Measurements from ENCODE around the gene GATC. TPM values are rescaled to one million over a fixed set of nuclear protein-coding genes. Genes with fewer than 3 reads are reported as not detected.

Gene GATC
- total RNA-seq, 2 donors from 2014 or later: 24.5 to 33.2 TPM

- no peaks in the 10 kb centered on the region for H3K36me3 ChIP-seq (ENCODE audit: control insufficient read depth, insufficient read depth, low read length)
- H3K27me3 ChIP-seq (ENCODE audit: control insufficient read depth, insufficient read depth, low read length, poor library complexity, severe bottlenecking): no peaks in the 10 kb centered on the region
- WGBS, 2 experiments (ENCODE audit: insufficient coverage in 1 of 2, insufficient read length in 1 of 2): 89 to 90% methylated on average over 7 of the region's 7 CpGs
- H3K27ac ChIP-seq (ENCODE audit: low read depth, low read length): no peak overlapping the region
- H3K9ac ChIP-seq (ENCODE audit: extremely low read depth, low read length, poor library complexity, severe bottlenecking): no peak overlapping the region
- no peak overlapping the region for H3K4me3 ChIP-seq (ENCODE audit: low read length)
- DNase-seq: no peak
- TF ChIP-seq, protein P1, sequence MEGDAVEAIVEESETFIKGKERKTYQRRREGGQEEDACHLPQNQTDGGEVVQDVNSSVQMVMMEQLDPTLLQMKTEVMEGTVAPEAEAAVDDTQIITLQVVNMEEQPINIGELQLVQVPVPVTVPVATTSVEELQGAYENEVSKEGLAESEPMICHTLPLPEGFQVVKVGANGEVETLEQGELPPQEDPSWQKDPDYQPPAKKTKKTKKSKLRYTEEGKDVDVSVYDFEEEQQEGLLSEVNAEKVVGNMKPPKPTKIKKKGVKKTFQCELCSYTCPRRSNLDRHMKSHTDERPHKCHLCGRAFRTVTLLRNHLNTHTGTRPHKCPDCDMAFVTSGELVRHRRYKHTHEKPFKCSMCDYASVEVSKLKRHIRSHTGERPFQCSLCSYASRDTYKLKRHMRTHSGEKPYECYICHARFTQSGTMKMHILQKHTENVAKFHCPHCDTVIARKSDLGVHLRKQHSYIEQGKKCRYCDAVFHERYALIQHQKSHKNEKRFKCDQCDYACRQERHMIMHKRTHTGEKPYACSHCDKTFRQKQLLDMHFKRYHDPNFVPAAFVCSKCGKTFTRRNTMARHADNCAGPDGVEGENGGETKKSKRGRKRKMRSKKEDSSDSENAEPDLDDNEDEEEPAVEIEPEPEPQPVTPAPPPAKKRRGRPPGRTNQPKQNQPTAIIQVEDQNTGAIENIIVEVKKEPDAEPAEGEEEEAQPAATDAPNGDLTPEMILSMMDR (conservative IDR thresholded peaks at IDR 0.05): no peak
- H3K27ac Mint-ChIP-seq: no peak overlapping the region
- H3K9me3 Mint-ChIP-seq: no peaks in the 10 kb centered on the region
- H3K4me3 Mint-ChIP-seq: no peak overlapping the region
- peaks cover 13% of the 10 kb centered on the region for H3K4me1 Mint-ChIP-seq
- no peaks in the 10 kb centered on the region for H3K36me3 Mint-ChIP-seq (ENCODE audit: low read depth)
- H3K9me3 ChIP-seq (ENCODE audit: control insufficient read depth, low read length): no peaks in the 10 kb centered on the region
- H3K4me1 ChIP-seq (ENCODE audit: control insufficient read depth, insufficient read depth, low read length): no peaks in the 10 kb centered on the region
- H3K27me3 Mint-ChIP-seq (ENCODE audit: insufficient read depth): no peaks in the 10 kb centered on the region
These were observed 29.6 kb upstream of the GATC start for GRCh38 chr12:120416490-120417216.

DNA sequence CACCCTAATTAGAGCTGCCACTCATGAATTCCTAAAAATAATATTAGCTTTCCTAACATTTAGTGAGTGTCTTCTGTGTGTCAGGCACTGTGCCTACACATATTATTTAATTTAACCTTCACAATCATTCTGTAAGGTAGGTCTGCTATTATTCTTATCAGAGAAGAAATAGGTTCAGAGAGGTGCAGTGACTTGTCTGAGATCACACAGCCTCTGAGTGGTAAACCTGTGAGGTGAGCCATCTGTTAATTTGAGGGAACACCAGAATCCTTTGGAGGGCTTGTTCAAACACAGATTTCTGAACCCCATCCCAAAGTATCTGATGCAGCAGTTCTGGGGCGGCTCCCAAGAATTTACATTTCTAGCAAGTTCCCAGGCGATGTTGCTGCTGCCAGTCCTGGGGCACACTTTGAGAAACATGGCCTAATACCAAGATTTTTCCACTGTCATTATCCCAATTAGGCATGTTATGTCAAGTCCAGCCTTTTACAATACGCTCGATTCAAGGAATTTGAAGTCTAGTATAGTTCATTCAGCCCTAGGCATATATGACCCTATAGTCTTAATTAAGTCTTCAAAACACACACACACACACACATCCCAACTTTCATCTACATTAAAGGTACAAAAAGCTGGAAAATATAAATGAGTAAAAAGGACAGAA lies 28.2 kb upstream of the GATC start:
- Mint-ChIP-seq H3K36me3 (ENCODE audit: low read depth) (no peaks in the 10 kb centered on the region), H3K27me3 (ENCODE audit: insufficient read depth) (no peaks in the 10 kb centered on the region), H3K9me3 (no peaks in the 10 kb centered on the region), H3K4me3 (no peak overlapping the region), H3K4me1 (peaks cover 15% of the 10 kb centered on the region), H3K27ac (no peak overlapping the region)
- H3K36me3 ChIP-seq (ENCODE audit: control insufficient read depth, insufficient read depth, low read length): no peaks in the 10 kb centered on the region
- WGBS, 2 experiments (ENCODE audit: insufficient coverage in 1 of 2, insufficient read length in 1 of 2): 96 to 100% methylated on average over 3 to 4 of the region's 4 CpGs
- H3K27ac ChIP-seq (ENCODE audit: low read depth, low read length): no peak overlapping the region
- no peak overlapping the region for H3K4me3 ChIP-seq (ENCODE audit: low read length)
- no peak for DNase-seq
- TF ChIP-seq, protein P1 (conservative IDR thresholded peaks at IDR 0.05): no peak
- H3K9me3 ChIP-seq (ENCODE audit: control insufficient read depth, low read length): no peaks in the 10 kb centered on the region
- no peaks in the 10 kb centered on the region for H3K27me3 ChIP-seq (ENCODE audit: control insufficient read depth, insufficient read depth, low read length, poor library complexity, severe bottlenecking)
- H3K9ac ChIP-seq (ENCODE audit: extremely low read depth, low read length, poor library complexity, severe bottlenecking): no peak overlapping the region
- H3K4me1 ChIP-seq (ENCODE audit: control insufficient read depth, insufficient read depth, low read length): no peaks in the 10 kb centered on the region

DNA sequence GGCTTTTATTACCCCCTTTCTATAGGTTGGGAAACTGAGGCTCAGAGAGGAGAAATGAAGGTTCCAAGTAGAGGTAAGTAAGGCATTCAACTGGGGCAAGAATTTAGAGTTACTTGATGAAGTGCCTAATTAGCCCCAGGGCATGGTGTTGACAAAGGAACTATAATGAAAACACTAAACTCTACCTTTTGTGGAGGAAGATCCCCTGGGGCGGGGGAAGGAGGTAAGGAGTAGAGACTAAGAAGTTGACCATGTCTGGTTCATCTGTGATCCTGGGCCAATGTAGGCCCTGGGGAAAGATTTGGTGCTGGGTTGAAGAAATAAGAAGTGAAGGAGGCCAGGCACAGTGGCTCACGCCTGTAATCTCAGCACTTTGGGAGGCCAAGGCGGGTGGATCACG lies 24.5 kb upstream of the GATC start:
- Histone ChIP-seq H3K4me1 (ENCODE audit: control insufficient read depth, insufficient read depth, low read length) (peaks cover 7% of the 10 kb centered on the region), H3K4me3 (ENCODE audit: low read length) (no peak overlapping the region), H3K27me3 (ENCODE audit: control insufficient read depth, insufficient read depth, low read length, poor library complexity, severe bottlenecking) (no peaks in the 10 kb centered on the region), H3K36me3 (ENCODE audit: control insufficient read depth, insufficient read depth, low read length) (no peaks in the 10 kb centered on the region), H3K27ac (ENCODE audit: low read depth, low read length) (no peak overlapping the region), H3K9ac (ENCODE audit: extremely low read depth, low read length, poor library complexity, severe bottlenecking) (no peak overlapping the region), H3K9me3 (ENCODE audit: control insufficient read depth, low read length) (no peaks in the 10 kb centered on the region)
- H3K27me3 Mint-ChIP-seq (ENCODE audit: insufficient read depth): no peaks in the 10 kb centered on the region
- H3K9me3 Mint-ChIP-seq: no peaks in the 10 kb centered on the region
- no peak for DNase-seq
- WGBS, 2 experiments (ENCODE audit: insufficient coverage in 1 of 2, insufficient read length in 1 of 2): 94 to 97% methylated on average over 4 of the region's 4 CpGs
- no peak overlapping the region for H3K27ac Mint-ChIP-seq
- no peaks in the 10 kb centered on the region for H3K36me3 Mint-ChIP-seq (ENCODE audit: low read depth)
- H3K4me1 Mint-ChIP-seq: peaks cover 22% of the 10 kb centered on the region
- no peak overlapping the region for H3K4me3 Mint-ChIP-seq
- TF ChIP-seq, protein P1 (conservative IDR thresholded peaks at IDR 0.05): no peak

Measured in endodermal cell (in vitro differentiated cells).